ENCODE data around the gene DTYMK.
A peak's percentile ranks its signal among the peaks of the same experiment; 100 is the strongest.

The DTYMK gene, protein sequence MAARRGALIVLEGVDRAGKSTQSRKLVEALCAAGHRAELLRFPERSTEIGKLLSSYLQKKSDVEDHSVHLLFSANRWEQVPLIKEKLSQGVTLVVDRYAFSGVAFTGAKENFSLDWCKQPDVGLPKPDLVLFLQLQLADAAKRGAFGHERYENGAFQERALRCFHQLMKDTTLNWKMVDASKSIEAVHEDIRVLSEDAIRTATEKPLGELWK

GRCh38 chr2:241686650-241687425, at the start of gene DTYMK:
TSS of gene DTYMK (minus strand) at chr2:241686815. CDS start at chr2:241686783, 32 bp downstream.
- DNase-seq: peak; percentile 97

- DNase-seq: no peak
Observed at GRCh38 chr2:241736111-241736510, 49.5 kb upstream of the DTYMK start.

GRCh38 chr2:241734467-241735208, 48.0 kb upstream of the DTYMK start, which contains the start of gene D2HGDH:
TSS of gene D2HGDH (plus strand) at chr2:241734630. CDS start at chr2:241735225, 595 bp downstream.
- peak; percentile 99 for DNase-seq

DNA sequence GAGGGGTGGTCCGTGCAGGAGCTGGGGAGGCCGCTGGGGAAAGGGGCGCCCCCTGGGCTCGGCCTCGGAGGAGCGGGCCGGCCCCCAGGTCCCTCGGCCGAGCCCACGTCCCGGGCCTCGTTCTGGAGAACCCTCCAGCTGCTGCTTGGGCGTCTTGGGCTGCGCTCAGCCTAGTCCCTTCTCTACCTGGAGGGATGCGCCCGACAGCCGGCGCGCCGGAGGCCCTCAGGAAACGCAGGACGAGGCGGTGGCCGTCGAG, 47.5 kb upstream of the DTYMK start:
- no peak for DNase-seq

DNA sequence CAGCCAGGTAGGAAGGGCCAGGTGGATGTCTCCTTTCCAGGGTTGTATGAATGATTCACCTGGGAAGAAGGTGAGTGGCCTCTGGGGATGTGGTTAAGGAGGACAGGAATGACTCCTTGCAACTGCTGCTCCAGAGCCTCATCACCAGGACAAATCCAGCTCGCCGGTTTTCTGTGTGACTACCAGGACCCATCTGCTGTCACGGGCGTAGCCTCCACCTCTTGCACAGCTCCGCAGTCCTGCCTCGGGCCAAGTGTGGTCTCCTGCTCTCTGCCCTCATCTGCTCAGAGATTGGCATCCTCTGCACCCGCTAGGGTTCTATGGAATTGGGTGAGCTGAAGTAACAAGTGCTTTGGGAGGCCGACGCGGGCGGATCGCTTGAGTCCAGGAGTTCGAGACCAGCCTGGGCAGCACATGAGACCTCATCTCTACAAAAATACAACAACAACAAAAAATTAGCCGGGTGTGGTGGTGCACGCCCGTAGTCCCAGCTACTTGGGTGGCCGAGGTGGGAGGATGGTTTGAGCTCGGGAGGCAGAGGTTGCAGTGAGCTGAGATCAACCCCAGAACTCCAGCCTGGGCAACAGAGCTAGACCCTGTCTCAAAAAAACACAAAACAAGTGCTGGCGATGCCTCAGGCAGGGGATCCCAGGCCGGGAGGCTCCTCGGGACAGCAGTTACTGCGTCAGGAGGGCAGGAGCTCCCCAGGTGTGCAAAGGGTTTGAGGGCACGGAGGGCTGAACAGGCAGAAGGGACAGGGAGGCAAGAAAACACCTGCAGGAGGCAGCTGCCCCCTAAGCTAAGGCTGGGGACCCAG, 47.0 kb upstream of the DTYMK start:
- no peak for DNase-seq

GRCh38 chr2:241732513-241733186, 46.0 kb upstream of the DTYMK start:
- DNase-seq: peak; percentile 58

DNA sequence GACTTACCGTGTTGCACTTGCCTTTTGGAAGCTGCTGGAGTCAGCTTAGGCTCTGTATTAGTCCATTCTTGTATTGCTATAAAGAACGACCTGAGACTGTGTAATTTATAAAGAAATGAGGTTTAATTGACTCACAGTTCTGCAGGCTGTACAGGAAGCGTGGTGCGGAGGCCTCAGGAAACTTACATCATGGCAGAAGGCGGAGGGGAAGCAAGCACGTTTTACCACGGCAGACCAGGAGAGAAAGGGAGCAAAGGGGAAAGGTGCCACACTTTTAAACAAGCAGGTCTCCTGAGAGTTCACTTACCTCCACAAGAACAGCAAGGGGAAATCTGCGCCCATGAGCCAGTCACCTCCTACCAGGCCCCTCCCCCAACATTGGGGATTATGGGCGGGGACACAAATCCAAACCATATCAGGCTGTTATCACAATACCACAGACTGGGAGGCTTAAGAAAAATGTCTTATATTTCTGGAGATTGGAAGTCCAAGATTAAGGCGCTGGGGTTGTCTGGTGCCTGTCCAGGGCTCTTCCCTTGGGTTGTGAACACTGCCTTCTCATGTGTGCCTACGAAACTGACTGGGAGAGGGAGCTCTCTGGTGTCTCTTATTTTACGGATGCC, 44.2 kb upstream of the DTYMK start:
- DNase-seq: no peak

GRCh38 chr2:241729868-241730267, 43.3 kb upstream of the DTYMK start:
- DNase-seq: no peak

GRCh38 chr2:241728627-241729026, 42.0 kb upstream of the DTYMK start:
- no peak for DNase-seq

DNA sequence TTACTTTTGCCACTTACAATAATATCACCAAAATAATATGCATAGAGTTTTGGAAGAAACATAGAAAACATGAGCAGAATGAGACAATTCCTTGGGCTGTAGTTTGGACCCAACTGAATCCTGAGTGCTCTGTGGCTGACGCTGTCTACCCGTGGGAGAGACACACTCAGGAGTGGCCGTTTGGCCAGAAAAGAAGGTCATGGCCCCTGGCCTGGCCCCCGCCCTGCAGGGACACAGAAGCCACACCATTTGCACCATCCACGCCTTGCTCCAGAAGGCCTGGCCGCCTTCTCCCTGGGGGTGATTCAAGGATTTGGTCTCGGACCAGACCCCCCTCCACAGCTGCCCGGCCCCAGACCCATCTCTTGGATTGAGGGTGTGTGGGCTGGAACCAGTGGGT, 41.4 kb upstream of the DTYMK start:
- DNase-seq: no peak

DNA sequence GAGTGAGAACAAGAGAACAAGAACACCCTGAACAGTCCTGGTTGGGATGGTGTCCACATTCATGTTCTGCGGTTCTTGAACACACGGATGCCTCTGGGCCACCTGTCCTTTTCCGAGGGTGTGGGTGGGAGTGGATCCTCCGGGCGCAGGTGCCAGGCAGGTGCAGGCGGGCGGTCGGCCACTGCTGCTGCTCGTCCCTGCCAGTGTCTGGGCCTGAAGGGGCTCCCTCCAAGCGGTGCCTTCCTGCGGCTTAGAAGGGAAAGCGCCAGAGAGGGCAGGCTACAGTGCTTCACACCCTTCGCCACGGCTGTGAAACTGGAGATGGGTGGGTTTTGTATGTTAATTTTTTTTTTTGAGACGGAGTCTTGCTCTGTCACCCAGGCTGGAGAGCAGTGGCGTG, 39.8 kb upstream of the DTYMK start:
- DNase-seq: no peak

- no peak for DNase-seq
Observed at GRCh38 chr2:241724975-241725870, 38.6 kb upstream of the DTYMK start.

DNA sequence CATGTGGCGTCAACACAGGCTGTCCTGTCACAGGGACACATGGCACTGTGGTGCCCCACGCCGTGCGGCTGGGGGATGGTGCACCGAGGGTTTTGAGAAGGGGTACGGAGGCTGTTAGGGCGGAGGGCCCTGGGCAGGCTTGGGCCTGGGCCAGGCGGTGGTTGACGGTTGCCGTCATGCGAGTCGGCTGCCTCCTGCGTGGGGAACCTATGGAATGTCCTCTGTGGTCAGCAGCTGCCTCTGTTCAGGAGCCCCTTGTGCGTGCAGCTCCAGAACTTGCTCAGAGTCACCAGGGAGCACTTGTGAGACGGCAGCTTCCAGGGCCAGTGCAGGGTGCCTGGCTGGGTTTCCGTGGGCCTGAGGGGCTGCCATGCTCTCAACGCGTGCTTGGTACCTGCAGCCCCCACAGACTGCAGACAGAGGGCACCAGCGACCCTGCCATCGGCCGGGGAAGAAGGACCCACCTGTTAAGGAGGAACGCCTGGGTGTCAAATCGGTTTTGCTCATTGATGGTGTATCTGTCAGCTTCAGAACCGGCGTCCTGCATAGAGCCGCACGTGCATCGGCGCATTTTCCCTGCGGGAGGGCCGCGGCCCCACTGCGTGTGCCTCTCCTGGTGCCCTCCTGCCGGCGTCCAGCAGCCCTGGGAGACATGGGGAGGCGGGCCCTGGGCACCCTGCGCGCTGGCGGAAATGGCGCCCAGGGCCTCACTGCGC, 37.8 kb upstream of the DTYMK start:
- DNase-seq: peak; percentile 37

GRCh38 chr2:241722896-241723454, 36.4 kb upstream of the DTYMK start:
- DNase-seq: no peak

- no peak for DNase-seq
Observed at GRCh38 chr2:241721852-241722251, 35.2 kb upstream of the DTYMK start.

- no peak for DNase-seq
Observed at GRCh38 chr2:241720560-241720959, 33.9 kb upstream of the DTYMK start.

DNA sequence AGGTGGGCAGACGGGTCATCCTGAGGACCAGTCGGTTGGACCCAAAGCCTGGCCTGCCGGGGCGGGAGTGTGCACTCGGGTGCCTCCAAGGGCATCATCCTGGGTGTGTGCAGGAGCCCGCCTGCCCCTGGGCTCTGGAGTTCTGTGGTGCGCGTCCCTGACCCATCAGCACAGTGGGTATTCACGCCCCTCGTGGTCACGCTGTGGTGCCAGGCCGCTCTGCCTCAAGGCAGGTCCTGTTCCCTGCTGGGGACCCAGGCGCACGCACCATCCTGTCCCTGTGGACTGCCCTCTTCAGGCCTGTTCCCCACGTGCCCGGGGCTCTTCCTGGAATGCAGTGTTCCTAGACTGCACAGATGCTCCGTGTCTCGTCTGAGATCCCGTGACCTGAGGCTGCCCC, 33.5 kb upstream of the DTYMK start:
- no peak for DNase-seq

DNA sequence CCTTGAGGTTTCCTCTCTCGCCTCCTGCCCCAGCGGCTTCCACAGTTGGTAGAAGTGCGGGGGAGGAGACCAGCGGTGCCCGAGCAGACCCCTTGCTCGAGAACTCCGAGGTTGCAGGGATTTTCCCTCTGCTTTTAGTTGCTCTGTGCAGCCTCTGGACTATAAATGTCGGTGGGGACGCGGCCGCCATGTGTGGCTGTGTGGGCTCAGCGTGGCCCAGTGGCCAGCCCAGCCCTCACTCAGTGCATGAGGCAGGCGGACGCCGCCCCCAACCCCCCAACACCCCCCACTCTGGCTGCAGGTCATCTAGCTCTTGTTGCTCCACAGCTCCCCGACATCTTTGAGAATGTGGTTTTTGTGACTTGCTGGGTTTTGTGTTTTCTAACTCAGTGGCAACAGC, 32.5 kb upstream of the DTYMK start:
- DNase-seq: no peak

- no peak for DNase-seq
Observed at GRCh38 chr2:241708879-241709278, 22.3 kb upstream of the DTYMK start.

DNA sequence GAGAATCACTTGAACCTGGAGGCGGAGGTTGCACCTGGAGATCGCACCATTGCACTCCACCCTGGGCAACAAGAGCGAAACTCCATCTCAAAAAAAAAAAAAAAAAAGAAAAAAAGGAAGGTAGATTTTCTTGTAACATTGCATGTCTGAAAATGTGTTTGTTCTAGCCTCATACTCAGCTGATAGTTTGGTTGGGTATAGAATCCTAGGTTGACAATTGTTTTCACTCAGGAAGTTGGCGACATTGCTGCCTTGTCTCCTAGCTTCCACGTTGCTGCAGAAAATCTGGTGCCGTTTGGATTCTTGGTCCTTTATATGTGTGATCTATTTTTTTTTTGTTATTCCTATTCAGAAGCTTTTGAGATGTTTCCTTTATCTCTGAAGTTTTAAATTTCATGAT, 19.9 kb upstream of the DTYMK start:
- no peak for DNase-seq

Measured in CD4-positive, alpha-beta T cell treated with Interleukin-17A for 4 hours (primary cell).